OCI-LY3 (cell line): ENCODE results near the gene BICDL2.
"Not testable (repeated sequence)": the region's sequence is repeated elsewhere in the genome, so short reads cannot be mapped to it uniquely, and the experiment has no call there.

Source experiments
- H2AFZ ChIP-seq: fragments of 200-600, 300-600 bp; shearing (Covaris generic); 2 replicates; pipeline ENCODE4 v1.6.0; 2014; ENCODE audit warnings: antibody characterized with exemption, low read depth, low read length
- H3K27ac ChIP-seq: fragments of 200-600, 300-600 bp; sonication (generic); 2 replicates; pipeline ENCODE4 v1.5.1; 2014; ENCODE audit warnings: mild to moderate bottlenecking, low read length, moderate library complexity, mixed read lengths
- H3K27me3 ChIP-seq: fragments of 200-600, 300-600 bp; sonication (generic); 2 replicates; pipeline ENCODE4 v1.6.1; 2014; ENCODE audit warnings: low read depth, low read length, mixed read lengths
- H3K36me3 ChIP-seq: fragments of 200-600, 300-600 bp; sonication (generic); replicated peaks from 2 replicates; pipeline ENCODE3; 2014; ENCODE audit warnings: low read depth, low read length, mixed read lengths
- H3K4me1 ChIP-seq: fragments of 300-600, 200-600 bp; sonication (generic); 2 replicates; pipeline ENCODE4 v1.6.1; 2014; ENCODE audit warnings: low read length, mixed read lengths
- H3K4me2 ChIP-seq: fragments of 200-600, 300-600 bp; sonication (generic); 2 replicates; pipeline ENCODE4 v1.6.1; 2014; ENCODE audit warnings: low read length, mixed read lengths
- H3K4me3 ChIP-seq: fragments of 300-600, 200-600 bp; sonication (generic); 2 replicates; pipeline ENCODE4 v1.5.1; 2014; ENCODE audit warnings: antibody characterized with exemption, mild to moderate bottlenecking, low read length, moderate library complexity
- H3K79me2 ChIP-seq: fragments of 300-600, 200-600 bp; shearing (Covaris generic); 2 replicates; pipeline ENCODE4 v1.6.1; 2014; ENCODE audit warnings: mild to moderate bottlenecking, low read length, mixed read lengths
- H3K9ac ChIP-seq: fragments of 300-600, 200-600 bp; shearing (Covaris generic); 2 replicates; pipeline ENCODE4 v1.6.0; 2014; ENCODE audit warnings: mild to moderate bottlenecking, low read length, moderate library complexity
- H3K9me3 ChIP-seq: fragments of 200-600, 300-600 bp; shearing (Covaris generic); 2 replicates; pipeline ENCODE4 v1.6.1; 2014; ENCODE audit warnings: low read length, mixed read lengths; ENCODE audit not compliant: insufficient read depth
- H4K20me1 ChIP-seq: fragments of 200-600, 300-600 bp; sonication (generic); 2 replicates; pipeline ENCODE4 v1.6.1; 2016; ENCODE audit warnings: low read length, mixed read lengths; ENCODE audit not compliant: insufficient read depth
- CTCF ChIP-seq: fragments of 200-600, 300-600 bp; sonication (generic); IDR thresholded peaks from 2 replicates; pipeline ENCODE4 v1.5.1; 2014; ENCODE audit warnings: antibody characterized with exemption, low read length, low read depth
- EZH2phosphoT487 ChIP-seq: fragments of 200-600 bp; shearing (Covaris generic); IDR thresholded peaks from 2 replicates; pipeline ENCODE4 v1.6.1; 2018; ENCODE audit warnings: antibody characterized with exemption, mixed run types, low read depth

The BICDL2 gene

DNA sequence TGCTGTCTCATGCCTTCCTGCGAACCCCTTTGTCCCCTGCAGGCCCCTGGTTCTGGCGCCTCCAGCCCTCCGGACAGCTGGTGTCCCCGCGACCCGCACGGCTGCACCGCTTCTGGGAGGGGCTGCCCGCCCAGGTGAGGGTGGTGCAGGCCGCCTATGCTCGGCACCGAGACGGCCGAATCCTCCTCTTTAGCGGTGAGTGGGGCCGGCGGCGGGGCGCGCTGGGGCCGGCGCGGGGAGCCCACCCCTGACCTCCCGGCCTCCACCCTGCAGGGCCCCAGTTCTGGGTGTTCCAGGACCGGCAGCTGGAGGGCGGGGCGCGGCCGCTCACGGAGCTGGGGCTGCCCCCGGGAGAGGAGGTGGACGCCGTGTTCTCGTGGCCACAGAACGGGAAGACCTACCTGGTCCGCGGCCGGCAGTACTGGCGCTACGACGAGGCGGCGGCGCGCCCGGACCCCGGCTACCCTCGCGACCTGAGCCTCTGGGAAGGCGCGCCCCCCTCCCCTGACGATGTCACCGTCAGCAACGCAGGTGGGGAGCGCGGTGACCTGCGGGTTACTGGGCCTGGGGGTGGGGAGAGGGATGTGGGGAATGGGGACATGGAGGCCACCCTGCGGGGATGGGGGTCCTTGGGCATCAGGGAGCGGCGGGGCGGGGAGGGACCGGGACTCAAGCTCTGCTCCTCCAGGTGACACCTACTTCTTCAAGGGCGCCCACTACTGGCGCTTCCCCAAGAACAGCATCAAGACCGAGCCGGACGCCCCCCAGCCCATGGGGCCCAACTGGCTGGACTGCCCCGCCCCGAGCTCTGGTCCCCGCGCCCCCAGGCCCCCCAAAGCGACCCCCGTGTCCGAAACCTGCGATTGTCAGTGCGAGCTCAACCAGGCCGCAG is 21.6 kb upstream of the BICDL2 start:
- no peaks in the 10 kb centered on the region for H3K36me3 ChIP-seq
- peaks cover 6% of the 10 kb centered on the region for H3K4me1 ChIP-seq
- peak overlapping the region; percentile 35; the same call in 1 of the 2 replicates for H2AFZ ChIP-seq
- no peaks in the 10 kb centered on the region for H3K9me3 ChIP-seq
- H3K4me2 ChIP-seq = peak overlapping the region; percentile 93
- peak overlapping the region; percentile 88 for H3K9ac ChIP-seq
- peaks cover 5% of the 10 kb centered on the region; the same call in 1 of the 2 replicates for H3K27me3 ChIP-seq
- H3K4me3 ChIP-seq = peak overlapping the region; percentile 82
- TF ChIP-seq CTCF (peak; percentile 40), EZH2phosphoT487 (no peak)
- 0 out of 2 replicates have a peak, but pooled peaks cover 4% of the 10 kb centered on the region for H4K20me1 ChIP-seq
- H3K79me2 ChIP-seq = no peaks in the 10 kb centered on the region
- peak overlapping the region; percentile 19; the same call in 1 of the 2 replicates for H3K27ac ChIP-seq

DNA sequence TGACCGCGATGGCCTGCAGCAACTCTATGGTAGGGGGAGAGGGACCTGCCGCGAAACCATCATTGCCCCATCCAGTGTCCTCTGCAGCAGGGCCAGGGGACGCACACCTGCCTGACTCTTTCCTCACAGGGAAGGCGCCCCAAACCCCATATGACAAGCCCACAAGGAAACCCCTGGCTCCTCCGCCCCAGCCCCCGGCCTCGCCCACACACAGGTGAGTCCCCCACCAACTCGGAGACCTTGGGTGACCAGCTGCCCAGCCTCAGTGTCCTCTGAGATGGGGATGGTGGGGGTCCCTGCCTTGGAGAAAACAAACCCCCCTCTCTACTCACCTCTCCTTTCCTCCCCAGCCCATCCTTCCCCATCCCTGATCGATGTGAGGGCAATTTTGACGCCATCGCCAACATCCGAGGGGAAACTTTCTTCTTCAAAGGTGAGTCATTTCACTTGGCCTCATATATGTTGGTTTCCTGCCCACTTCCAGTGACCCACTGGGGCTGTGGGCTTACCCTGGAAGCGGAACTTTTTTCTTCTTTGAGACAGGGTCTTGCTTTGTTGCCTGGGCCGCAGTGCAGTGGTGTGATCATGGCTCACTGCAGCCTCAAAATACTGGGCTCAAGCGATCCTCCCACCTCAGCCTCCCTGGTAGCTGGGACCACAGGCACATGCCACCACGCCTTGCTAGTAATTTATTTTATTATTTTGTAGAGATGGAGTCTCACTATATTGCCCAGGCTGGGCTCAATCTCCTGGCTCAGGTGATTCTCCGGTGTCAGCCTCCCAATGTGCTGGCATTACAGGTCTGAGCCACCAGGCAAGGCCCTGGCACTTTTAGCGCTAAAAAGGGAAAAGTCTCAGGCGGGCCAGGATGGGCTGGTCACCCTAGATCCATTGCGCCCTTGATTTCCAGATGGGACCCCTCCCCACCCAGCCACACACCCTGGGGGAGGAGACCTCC is 20.7 kb upstream of the BICDL2 start:
- H3K9ac ChIP-seq = no peak overlapping the region

GRCh38 chr16:3056336-3057180 is 19.8 kb upstream of the BICDL2 start:
- Histone ChIP-seq H3K36me3 (no peaks in the 10 kb centered on the region), H3K4me2 (no peak overlapping the region), H4K20me1 (0 out of 2 replicates have a peak, but pooled peaks cover 4% of the 10 kb centered on the region), H3K79me2 (no peaks in the 10 kb centered on the region), H3K27me3 (peaks cover 5% of the 10 kb centered on the region; the same call in 1 of the 2 replicates), H3K27ac (no peak overlapping the region), H3K9me3 (no peaks in the 10 kb centered on the region), H3K4me3 (no peak overlapping the region), H3K9ac (no peak overlapping the region), H2AFZ (no peak overlapping the region), H3K4me1 (peaks cover 6% of the 10 kb centered on the region)
- TF ChIP-seq EZH2phosphoT487 (no peak), CTCF (no peak)

More for the DNA sequence above, 20.7 kb upstream of the BICDL2 start:
- H3K36me3 ChIP-seq = no peaks in the 10 kb centered on the region
- peak overlapping the region; percentile 93 for H3K4me2 ChIP-seq
- H3K9me3 ChIP-seq = no peaks in the 10 kb centered on the region
- H3K27ac ChIP-seq = no peak overlapping the region
- H3K79me2 ChIP-seq = no peaks in the 10 kb centered on the region
- H2AFZ ChIP-seq = no peak overlapping the region
- H4K20me1 ChIP-seq = 0 out of 2 replicates have a peak, but pooled peaks cover 4% of the 10 kb centered on the region
- peak overlapping the region; percentile 82 for H3K4me3 ChIP-seq
- peaks cover 5% of the 10 kb centered on the region; the same call in 1 of the 2 replicates for H3K27me3 ChIP-seq
- TF ChIP-seq CTCF = no peak
- no peak for TF ChIP-seq EZH2phosphoT487
- peaks cover 6% of the 10 kb centered on the region for H3K4me1 ChIP-seq

- not testable (repeated sequence) for H3K27ac ChIP-seq, H3K9ac ChIP-seq, H3K4me3 ChIP-seq, H3K4me2 ChIP-seq, H3K79me2 ChIP-seq, H3K4me1 ChIP-seq, H2AFZ ChIP-seq, H4K20me1 ChIP-seq, H3K27me3 ChIP-seq, H3K36me3 ChIP-seq, H3K9me3 ChIP-seq
Observed at GRCh38 chr16:3055734-3056115, 19.0 kb upstream of the BICDL2 start.
